ENCODE results near the gene BICD1.

Gene BICD1

DNA sequence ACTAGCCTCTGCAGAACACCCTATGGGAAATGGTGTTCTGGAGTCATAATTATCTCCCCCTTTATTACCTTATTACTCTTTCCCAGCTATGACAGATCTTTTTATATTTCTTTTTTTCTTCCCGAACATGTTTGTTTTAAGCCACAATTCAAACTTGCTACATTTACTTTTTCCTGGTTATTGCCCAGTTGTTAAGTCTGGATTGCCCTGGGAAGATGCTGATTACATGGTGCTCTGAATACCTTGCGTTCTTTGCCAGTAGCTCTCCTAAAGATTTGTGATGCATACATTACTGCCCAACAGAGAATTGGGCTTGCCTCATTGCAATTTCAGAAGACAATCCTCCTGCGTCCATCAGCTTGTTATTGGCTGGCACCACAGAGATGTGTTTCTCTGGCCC, 174.5 kb downstream of the BICD1 start:
- no peak for DNase-seq (ENCODE audit: low read depth in 2 of 2)

GRCh38 chr12:32284561-32284960, 177.9 kb downstream of the BICD1 start:
- no peak for DNase-seq (ENCODE audit: low read depth in 2 of 2)

GRCh38 chr12:32285021-32285420, 178.4 kb downstream of the BICD1 start:
- no peak for DNase-seq (ENCODE audit: low read depth in 2 of 2)

GRCh38 chr12:32285489-32285888, 178.8 kb downstream of the BICD1 start:
- DNase-seq (ENCODE audit: low read depth in 2 of 2), result no peak

- DNase-seq (ENCODE audit: low read depth in 2 of 2), result no peak
These were observed 183.8 kb downstream of the BICD1 start for GRCh38 chr12:32290411-32290810.

DNA sequence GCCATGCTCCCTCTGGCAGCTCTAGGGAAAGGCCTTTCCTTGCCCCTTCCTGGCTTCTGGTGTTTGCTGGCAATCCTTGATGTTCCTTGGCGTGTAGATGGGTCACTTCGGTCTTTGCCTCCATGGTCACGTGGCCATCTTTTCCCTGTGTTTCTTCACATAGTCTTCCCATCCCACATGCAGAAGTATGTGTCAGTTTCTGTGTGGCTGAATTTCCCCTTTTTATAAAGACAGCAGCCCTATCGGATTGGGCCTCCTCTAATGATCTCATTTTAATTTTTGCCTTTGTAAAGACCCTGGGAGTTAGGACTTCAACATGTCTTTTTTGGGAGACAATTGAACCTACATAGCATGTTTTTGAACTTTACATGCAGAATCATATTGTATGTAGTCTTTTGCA, 185.5 kb downstream of the BICD1 start:
- DNase-seq (ENCODE audit: low read depth in 2 of 2), result no peak

GRCh38 chr12:32293808-32294419, 187.3 kb downstream of the BICD1 start:
- no peak for DNase-seq (ENCODE audit: low read depth in 2 of 2)

- no peak for DNase-seq (ENCODE audit: low read depth in 2 of 2)
These were observed 189.9 kb downstream of the BICD1 start for GRCh38 chr12:32296567-32296966.

GRCh38 chr12:32298917-32299316, 192.3 kb downstream of the BICD1 start:
- DNase-seq (ENCODE audit: low read depth in 2 of 2), result no peak

GRCh38 chr12:32301216-32301615, 194.6 kb downstream of the BICD1 start:
- DNase-seq (ENCODE audit: low read depth in 2 of 2), result no peak

GRCh38 chr12:32302218-32303173, 195.8 kb downstream of the BICD1 start:
- DNase-seq (ENCODE audit: low read depth in 2 of 2), result no peak

DNA sequence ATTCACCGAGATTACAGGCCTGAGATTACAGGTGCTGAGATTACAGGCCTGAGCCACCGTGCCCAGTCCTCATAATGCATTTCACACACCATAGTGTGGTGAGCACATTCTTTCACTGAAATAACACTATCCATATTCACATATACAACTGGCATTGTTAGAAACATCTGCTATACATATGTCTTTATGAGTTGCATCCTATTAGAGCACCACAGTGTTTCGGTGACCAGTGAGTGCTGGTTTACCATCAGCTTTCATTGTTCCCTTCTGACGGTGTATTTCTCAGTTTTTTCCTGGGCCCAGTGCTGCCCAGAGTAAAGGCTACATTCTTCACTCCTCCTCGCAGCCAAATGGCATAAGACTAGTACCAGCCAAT, 196.5 kb downstream of the BICD1 start:
- no peak for DNase-seq (ENCODE audit: low read depth in 2 of 2)

GRCh38 chr12:32305163-32305562, 198.5 kb downstream of the BICD1 start:
- DNase-seq (ENCODE audit: low read depth in 2 of 2), result no peak

- DNase-seq (ENCODE audit: low read depth in 2 of 2), result no peak
These were observed 200.7 kb downstream of the BICD1 start for GRCh38 chr12:32307326-32307725.

GRCh38 chr12:32309811-32310736, 203.4 kb downstream of the BICD1 start:
- DNase-seq (ENCODE audit: low read depth in 2 of 2), result no peak

GRCh38 chr12:32312049-32312670, 205.5 kb downstream of the BICD1 start:
- DNase-seq (ENCODE audit: low read depth in 2 of 2), result no peak

- DNase-seq (ENCODE audit: low read depth in 2 of 2), result no peak
These were observed 215.7 kb downstream of the BICD1 start for GRCh38 chr12:32322354-32322753.

- DNase-seq (ENCODE audit: low read depth in 2 of 2), result no peak
These were observed 224.5 kb downstream of the BICD1 start for GRCh38 chr12:32331133-32331532.

DNA sequence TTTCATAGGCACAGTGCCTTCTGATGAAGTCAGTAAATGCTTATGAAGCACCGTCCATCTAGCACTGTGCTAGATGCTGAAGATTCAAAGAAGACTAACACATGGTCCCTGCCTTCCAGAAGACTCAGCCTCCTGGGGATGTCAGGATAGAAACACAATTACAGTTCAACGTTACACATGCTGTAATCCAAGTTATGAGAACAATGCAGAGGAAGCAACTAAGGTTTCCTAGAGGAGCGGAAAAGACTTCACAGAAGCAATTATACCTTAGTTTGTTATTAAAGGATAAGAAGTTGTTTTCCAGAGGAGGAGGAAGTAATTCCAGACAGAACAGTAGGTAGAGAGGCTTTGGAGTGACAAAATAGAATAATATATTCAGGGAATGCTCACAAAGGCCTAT, 225.8 kb downstream of the BICD1 start:
- no peak for DNase-seq (ENCODE audit: low read depth in 2 of 2)

- no peak for DNase-seq (ENCODE audit: low read depth in 2 of 2)
These were observed 227.7 kb downstream of the BICD1 start for GRCh38 chr12:32334371-32334777.

- no peak for DNase-seq (ENCODE audit: low read depth in 2 of 2)
These were observed 229.6 kb downstream of the BICD1 start for GRCh38 chr12:32336261-32336660.

GRCh38 chr12:32343496-32343895, 236.8 kb downstream of the BICD1 start:
- no peak for DNase-seq (ENCODE audit: low read depth in 2 of 2)
